ENCODE measurements around the gene GNG12.

The GNG12 gene

DNA sequence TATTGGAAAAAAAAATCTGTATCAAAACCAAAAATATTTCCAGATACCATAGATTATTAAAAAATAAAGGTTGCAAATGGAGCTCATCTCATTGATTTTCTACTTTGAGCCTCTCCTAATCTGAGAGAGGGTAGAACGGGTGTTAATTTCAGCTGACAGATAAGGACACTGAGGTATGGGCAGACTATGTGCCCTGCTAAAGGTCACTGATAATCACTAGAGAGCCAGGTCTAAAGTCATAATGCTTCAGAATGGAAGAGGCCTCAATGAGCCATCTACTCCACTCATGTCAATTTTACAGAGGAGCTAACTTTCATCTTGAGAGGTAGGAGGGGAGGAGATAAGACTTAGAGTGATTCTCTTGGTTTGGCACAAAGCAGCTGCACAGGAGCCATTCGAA lies 21.0 kb downstream of the GNG12 start:
- no peak for DNase-seq

DNA sequence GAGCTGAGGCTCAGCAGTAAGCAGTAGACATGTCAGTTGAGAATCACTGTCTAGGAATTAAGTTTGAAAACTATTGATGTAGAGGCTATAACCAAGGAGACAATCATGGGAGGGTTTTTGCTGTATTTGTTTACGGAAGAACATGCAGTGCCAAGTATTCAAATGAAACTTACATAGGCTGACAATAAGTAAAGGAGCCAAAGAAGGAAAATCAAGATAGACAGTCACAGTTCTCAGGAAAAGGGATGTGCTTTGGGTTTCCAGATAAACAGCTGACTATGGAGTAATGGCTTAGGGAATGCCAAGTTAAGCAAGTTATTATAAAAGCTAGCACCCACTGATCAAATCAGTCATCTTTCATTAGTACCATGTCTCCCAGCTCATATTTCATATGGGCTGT lies 21.5 kb downstream of the GNG12 start:
- DNase-seq, result no peak

DNA sequence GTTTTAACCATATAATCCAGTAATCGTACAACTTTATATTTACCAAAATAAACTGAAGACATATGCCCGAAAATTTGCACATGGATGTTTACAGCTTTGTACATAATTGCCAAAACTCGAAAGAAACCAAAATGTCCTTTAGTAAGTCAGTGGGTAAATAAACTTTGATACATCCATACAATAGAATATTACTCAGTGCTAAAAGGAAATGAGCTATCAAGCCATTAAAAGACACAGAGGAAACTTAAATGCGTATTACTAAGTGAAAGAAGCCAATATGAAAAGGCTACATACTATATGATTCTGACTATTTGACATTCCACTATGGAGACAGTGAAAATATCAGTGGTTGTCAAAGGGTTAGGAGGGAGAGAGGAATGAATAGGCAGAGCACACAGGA lies 23.4 kb downstream of the GNG12 start:
- DNase-seq, result no peak

DNA sequence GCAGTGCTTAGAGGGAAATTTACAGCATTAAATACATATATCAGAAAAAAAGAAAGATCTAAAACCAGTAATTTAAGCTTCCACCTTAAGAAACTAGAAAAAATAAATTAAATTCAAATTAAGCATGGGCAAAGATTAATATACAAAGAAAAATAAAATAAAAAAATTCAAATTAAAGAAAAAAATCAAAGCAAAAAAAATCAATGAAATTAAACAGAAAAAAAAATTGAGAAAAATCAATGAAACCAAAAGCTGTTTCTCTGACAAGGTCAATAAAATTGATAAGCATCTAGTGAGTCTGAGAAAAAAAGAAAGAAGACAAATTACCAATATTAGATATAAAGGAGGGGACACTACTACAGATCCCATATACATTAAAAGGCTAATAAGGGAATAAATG lies 26.0 kb downstream of the GNG12 start:
- DNase-seq, result no peak

DNA sequence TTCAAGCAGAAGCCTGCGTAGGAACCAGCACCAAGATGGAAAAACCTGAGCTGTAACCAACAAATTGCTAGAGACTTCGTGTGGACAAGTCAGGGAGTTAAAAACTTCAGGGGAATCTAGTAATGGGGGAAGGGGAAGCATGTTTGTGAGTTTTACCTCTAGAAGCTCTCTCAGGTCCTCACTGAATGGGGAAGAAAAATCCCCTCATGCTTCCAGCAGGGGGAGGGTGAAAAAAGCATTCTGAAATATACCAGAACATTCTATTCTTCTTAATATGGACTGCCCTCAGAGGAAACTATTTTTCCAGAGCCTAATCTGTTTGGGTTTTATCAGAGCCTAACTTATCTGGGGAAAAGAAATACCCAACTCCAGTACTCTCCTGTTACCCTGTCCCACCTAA lies 28.6 kb downstream of the GNG12 start:
- DNase-seq, result no peak

DNA sequence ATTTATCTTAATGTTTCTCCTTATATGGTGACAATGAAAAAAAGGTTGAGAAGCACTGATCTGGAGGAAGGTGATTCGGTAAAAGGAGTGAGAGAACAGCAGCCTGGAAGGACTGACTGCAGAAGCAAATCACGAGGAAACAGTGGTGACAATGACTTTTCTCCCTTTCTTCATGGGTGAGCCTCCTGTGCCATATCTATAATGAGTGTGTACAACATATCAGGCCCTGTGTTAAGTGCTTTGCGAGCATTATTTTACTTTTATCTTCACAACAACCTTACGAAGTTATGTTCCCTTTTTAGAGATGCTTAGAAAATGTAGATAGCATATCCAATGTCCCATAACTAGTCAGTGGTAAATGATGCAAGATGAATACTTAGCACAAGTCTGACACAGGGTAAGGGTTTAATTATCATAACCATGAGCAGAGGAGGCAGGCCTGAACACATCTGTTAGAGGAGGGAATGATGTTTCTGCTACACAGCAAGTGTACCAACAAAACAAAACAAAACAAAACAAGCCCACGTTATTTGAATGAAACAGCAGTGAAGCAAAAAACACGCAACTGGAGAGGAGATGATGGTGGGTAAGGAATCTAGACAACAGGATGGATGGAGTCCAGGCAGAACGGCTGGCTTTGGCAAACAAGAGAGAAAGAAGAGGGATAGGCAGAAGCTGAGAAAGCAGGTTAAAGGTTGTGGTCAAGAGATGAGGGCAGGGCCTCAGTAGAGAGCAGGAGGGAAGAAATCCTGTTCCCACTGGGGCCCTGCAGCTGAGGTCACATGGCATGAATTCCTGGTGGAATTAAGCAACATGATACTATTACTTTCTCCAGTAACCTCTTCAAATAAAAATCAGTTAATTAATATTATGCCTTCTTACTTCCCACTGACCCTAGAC lies 29.6 kb downstream of the GNG12 start:
- no peak for DNase-seq

DNA sequence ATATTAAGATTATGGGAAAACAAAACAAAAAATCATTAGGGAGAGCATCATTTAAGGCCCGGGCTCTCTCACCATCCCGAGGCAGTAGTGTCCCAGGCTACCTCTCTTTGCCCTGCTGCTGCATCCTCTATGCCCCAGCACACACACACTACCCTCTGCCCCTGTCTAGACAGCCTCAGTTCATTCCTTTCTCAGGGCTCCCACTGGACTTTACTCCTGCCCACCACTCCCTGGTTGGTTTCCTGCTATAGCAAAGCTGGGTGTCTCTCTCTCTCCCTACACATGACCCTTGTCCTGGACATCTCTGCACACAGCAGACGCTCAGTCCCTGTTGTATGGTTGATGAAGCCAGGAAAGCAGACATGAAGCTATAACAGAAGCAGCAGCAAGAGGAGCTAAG lies 30.7 kb downstream of the GNG12 start:
- DNase-seq, result no peak

DNA sequence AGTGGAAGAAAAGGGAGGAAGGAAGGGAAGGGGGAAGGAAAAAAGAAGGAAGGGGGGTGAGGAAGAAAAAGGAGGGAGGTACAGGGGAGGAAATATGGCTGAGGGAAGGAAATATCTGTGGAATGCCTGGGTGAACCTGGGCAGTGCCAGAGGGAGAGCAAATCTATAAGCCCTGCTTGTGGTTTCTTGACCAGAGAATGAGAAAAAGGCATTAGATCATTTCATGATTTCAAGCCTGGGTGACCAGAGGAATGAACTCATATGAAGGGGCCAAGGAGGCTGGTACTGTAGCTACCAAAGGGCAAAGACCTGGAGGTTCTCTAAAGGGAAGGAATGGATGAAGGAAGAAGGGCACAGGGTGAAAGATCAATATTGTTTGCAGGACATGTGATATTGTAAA lies 31.4 kb downstream of the GNG12 start:
- DNase-seq, result no peak

DNA sequence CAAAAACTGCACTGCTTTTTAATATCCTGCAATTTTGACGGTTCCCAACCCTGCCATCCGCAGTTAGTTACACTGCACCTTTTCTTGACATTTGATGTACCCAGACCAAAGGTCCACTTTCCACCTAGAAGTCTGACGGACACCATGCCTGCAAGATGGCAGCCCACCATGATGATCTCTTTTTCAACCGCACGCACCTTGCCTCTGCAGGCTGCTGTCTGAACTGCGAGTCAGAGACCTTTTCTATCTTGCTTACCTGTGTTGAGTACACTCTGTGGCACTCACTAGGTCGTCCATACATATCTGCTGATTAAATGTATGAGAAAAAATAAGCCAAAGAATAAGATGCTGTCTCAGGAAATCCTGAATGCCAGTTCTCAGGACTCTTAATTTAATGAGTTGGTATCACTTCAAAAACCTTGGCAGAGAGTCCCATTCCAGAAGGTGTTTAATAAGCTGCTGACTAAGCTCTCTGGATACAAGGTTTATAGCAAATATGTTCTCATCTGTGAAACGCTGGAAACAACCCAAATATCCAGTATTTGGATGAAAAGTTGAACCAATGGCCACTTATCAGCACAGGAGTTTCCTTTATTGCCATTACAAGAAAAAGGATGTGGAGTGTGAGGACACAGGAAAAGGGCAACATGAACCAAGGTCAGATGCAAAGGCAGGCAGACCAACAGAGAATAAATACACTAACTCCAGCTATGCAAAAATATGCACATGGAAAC lies 37.9 kb downstream of the GNG12 start:
- no peak for DNase-seq

DNA sequence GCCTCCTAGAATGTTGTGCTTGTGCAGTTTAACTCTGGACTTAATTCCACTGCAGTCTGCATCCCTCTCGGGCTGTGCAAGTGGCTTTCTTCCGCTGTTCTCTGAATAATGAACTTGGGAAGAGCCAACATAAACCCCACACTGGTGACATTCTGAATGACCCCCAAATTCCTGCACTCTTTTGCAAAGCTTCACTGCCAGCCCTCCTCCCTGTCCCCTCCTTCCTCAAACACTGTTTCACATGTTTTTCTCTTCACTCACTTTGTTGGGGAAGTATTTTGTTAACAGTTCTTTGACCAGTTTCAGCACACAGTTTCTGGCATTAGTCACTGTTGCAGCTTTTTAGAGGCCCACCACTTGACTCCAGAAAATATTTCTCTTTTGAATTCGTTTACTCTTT lies 39.7 kb downstream of the GNG12 start:
- no peak for DNase-seq

DNA sequence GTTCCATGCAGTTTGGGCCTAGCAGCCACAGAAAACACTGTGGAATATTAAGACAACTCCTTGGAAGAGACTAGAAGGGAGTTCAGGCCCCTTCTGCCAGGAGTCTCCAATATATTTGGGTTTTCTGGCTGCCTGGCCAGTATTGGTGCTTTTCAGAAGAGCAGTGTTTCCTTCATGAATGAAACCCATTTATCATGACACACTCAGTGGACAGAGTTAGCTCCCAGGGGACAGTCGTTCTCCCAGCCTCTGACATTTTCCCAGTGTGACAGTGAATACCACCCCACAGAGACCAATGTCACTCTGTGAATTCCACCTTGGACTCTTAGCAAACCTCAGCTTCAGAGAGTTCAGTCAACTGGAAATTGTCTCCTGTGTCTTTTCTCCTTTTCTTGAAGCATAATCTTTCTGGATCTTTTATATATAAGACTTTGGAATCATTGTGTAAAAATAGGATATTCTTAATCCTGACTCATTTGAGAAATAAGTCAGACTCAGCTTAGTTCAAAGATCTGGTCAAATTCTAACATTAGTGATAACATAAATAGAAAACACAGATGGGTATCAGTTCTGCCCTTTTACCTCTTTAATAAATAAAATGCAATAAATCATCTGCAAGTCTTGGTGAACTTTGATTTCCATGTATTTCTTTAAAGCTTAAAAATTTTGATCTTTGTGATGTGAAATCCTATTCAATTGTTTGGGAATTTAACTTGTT lies 40.4 kb downstream of the GNG12 start:
- no peak for DNase-seq

DNA sequence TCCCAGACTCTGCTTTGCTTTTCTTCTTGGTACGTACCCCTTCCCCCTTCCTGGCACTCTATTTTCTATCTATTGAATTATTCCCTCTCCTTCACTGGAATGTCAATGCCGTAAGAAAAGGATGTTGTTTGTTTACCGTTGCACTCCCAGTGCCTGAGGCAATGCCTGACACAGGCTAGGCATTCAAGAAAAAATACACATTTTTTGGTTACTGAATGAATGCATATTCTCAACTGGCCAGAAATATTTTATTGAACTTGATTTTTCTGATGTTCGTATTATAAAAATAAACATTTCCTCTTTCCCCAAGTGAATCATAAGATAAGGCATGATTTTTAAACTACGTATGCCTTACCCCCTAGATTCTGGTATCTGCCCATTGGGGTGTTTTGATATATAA lies 41.2 kb downstream of the GNG12 start:
- DNase-seq, result no peak

DNA sequence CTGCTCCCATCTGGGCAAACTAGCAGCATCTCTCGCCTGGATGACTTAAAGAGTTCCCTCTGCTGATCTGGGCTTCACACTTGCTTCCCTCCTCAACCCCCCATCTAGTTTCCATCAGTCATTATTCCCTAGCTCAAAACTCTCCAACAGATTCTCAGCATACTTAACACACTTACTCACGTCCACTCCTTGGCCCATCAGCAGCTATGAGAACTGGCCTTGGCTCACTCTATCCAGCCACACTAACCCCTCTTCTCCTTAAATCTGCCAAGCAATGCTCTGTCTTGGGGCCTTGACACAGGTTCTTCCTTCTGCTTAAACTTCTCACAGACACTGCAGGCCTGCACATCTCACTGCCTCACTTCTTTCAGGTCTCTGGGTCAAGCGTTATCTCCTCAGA lies 41.6 kb downstream of the GNG12 start:
- no peak for DNase-seq

DNA sequence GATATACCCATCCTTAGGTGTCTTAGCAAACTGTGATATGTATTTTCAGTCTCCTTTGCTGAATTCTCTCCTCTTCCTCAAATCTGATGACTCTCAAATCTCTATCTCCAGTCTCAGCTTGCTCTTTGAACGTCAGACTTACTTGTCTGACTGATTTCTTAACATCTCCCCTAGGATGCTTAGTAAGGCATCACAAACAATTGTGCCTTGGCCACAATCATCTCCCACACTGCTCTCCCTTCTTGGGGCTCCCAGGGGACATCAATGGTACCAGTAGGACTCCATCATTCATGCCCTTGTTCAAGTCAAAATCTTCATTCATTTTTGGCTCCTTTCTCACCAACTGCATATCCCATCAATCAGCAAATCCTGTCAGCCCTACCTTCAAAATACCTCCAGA lies 42.0 kb downstream of the GNG12 start:
- DNase-seq, result no peak

DNA sequence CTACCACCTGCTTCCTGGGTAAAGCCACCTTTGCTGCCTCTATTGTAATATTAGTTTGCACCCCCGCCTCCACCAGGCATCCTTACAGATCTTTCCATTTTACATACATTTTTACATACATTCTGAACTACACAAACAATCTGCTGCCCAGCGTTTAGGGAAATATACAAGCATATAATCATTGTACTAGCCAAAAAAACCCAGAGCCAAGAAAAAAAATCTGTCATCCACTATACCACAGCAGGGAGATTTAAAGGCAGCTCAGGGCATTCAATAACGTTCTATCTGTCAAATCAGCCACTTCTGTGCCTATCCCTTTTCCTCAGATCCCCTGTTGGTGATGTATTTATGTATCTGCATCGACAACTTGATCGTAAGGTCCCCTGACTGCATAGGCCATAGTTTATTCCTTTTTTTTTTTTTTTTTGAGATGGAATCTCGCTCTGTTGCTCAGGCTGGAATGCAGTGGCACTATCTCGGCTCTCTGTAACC lies 43.0 kb downstream of the GNG12 start:
- DNase-seq, result no peak

DNA sequence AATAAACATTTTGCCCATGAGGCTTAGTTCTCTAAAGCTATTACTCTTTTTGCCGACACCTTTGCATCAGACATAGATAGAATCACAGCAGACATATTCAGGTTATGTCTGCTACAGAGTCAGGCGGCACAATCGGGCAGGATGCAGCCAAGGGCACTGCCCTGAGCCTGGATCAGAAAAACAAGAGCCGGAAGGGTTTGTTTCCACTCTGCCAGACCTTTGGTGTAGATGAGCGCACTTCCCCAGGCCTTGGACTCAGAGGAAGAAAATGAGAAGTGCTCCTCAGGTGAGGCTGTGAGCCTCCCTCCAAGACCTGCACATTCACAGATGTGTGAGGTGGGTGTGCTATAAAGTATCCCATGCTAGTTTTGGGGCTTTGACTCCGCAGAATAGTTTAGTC lies 43.7 kb downstream of the GNG12 start:
- DNase-seq, result no peak

DNA sequence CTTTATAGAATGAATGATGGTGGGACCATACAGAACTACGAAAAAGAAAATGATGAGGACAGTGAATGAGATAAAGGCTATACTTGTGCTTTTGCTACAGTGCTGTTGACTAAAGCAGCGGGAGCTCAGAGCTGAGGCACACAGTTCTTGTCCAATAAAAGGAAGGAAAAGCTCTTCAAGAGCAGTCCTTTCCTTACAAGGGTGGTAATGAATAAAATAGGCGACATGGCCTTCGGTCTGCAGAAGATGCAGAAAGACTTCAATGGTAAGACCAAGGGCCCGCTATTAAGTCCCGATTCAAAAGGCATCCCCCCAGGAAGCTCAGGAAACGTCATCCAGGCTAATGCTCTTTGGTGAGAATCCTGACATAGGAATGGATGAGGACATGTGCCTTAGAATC lies 44.4 kb downstream of the GNG12 start:
- no peak for DNase-seq

DNA sequence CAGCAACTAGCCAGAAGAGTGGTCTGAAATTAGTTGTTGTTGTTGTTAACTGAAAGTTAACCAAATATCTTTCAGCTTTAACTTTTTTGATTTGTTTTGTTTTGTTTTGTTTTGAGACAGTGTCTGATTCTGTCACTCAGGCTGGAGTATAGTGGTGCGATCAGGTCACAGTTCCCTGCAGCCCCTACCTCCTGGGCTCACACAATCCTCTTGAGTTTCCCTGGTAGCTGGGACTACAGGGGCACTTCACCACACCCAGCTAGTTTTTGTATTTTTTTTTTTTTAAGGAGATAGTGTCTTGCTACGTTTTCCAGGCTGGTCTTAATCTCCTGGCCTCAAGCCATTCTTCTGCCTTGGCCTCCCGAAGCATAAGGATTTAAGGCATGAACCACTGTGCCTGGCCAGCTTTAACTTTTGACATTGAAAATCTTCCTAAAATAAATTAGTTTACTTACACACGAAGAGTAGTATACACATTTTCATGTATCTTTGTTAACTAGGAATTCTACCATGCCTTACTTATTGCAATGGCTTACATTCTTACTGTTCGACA lies 45.0 kb downstream of the GNG12 start:
- DNase-seq, result no peak

DNA sequence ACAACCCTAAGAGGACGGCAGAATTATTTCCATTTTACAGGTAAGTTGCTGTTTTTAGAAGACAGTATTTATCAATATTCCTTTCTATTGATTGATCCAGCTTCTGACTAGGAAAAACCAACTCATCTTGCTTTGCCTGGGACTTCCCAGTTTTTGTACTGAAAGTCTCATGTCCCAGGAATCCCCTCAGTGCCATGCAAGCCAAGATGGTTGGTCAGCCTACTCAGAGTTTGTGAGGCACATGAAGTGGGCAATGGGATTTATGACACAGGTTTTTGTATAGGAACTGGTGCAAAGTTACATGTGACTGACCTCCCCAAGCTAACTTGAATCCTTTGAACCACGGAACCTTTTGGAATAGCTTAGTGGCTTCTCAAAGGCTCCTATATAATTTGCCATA lies 45.5 kb downstream of the GNG12 start:
- DNase-seq, result no peak

DNA sequence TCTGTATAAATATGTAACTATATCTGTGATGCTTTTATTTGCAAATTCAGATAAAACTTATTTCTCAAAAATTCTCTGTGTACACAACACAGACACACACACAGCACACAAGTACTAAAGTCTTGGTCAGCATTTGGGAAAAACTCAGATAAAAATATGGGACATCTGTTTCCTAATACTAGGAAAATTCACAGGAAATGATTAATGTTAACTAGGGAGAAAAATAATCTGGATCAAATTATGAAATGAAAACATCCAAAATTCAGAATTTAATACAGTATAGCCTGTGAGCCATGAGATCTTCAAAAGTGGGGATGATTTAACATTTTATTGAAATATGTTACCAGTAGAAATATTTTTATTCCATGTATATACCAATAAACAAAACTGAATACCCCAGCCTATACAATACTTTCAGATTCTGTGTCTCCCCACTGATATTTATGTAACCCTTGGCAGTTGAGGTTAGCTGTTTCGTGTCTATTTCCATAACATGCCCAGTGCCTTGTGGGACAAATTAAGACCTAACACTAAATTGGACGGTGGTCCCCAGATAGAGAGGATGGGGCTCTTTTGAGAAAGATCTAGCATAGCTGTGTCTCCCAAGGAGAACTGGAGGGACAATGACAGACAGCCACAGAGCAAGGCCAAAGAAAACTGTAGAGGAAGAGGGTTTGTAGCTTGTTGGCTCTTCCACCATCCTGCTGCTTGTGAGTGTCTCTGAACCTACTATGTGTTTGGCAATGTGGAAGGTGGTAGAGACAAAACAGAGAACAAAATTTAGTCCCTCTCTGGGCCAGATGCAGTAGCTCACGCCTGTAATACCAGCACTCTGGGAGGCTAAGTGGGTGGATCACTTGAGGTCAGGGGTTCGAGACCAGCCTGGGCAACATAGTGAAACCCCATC lies 47.2 kb downstream of the GNG12 start:
- no peak for DNase-seq

DNA sequence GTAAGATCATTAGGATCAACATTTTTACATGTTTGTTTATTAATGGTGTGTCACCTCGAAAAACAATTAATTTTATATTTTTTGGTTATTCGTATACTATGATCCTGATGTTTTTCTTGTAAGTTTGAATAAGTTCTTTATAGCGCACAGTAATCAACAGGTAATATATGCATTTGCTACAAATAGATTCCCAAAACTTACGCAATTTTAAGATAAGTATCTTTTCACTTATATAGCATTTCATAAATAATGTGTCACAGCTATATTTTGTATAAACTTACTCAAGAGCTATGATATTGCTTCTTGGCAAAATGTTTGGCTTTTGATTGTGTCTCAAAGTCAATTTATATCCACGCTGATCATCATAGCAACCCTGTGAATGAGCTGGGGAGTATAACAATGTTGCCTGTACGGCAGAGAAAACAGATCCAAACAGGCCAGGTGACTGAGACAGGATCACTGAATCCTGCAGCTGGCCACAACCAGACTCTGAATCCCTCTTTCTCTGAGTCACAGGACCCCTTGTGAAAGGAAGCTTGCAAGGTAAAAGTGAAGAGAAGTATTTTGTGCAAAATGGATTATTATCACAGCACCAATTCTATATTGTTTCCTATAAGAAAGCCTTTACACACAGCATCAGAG lies 48.6 kb downstream of the GNG12 start:
- DNase-seq, result no peak

DNA sequence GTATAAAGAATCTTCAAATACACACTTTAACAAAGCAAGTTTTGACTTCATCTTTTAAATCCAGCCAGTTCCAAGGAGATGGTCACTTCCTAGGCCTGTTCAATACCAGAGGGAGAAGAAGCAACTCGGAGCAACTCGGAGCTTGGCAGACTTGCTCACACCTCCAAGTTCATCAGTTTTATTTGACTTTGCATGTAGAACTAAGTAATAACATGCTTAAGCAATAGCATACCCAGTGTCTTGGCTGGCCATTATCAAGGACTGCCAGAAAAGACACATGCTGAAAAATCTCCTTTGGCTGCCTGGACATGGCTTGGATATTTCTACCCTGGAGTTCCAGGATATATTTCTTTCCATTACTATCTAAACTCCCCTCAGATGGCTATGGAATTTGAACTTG lies 52.6 kb downstream of the GNG12 start:
- DNase-seq, result no peak

All from NCI-H1092 (cell line).